GM23248 (cell line): ENCODE measurements around the gene ROBO2.

Experiments
- EZH2 ChIP-seq: fragments of 200-600 bp; sonication (generic); IDR thresholded peaks from 2 replicates; pipeline ENCODE4 v1.6.1; 2018; ENCODE audit warnings: antibody characterized with exemption, mild to moderate bottlenecking; ENCODE audit not compliant: insufficient read depth, poor library complexity, severe bottlenecking
- EZH2phosphoT487 ChIP-seq: fragments of 200-600 bp; sonication (generic); IDR thresholded peaks from 2 replicates; pipeline ENCODE4 v1.6.1; 2018; ENCODE audit warnings: antibody characterized with exemption, moderate library complexity, mild to moderate bottlenecking, low read depth; ENCODE audit not compliant: insufficient read depth

DNA sequence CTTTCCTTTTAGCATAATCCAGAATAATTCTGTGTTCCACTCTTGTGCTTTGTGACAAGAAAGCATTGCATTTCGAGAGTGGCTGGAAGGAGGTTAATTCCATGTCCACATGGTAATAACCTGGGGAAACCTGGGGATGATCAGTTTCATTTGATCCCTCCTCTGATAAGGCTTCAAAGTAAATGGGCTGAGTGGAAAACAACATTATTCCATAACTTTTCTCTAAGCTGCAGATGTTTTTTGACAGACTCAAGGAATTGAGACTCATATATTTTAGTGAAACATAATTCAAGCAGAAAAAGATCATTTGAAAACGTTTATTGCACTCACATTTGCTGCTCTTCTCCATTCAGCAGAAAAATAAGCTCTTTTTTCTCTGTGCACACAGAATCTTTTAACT, 44.6 kb downstream of the ROBO2 start:
- no peak for TF ChIP-seq EZH2
- no peak for TF ChIP-seq EZH2phosphoT487
